Fibroblast of peridontal ligament (primary cell): Measurements from ENCODE around the gene CRABP2.

Experiments
- DNase-seq: peaks from one replicate; pipeline ENCODE4 v3.0.0-alpha.2; 2010; ENCODE audit errors: extremely low read depth

The CRABP2 gene

GRCh38 chr1:156709031-156709430, 3.6 kb upstream of the CRABP2 start:
- DNase-seq = no peak

DNA sequence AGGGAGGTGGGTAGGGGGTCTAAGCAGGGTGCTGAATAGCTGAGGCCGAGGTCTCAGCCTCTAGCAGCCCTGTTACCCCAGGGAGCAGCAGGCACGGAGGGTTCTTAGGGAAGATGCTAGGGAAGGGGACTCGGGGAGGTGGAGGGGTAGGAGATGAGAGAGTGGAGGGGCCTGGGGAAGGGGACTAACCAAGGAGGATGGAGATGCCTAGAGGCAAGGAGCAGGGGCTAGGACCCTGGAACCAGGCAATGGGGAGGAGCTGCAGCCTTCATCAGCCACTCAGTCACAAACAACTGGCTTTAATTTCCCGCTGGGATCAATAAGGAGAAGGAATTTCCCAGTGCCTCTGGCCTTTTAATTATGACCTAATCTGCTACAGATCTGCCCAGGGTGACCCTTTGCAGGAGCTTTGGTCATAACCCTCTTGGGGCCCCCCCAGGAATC, 2.9 kb upstream of the CRABP2 start:
- peak; percentile 47 for DNase-seq

- peak; percentile 83 for DNase-seq
Measured at GRCh38 chr1:156707417-156708217, 2.2 kb upstream of the CRABP2 start.

GRCh38 chr1:156706657-156707416, 1.5 kb upstream of the CRABP2 start:
- DNase-seq = peak; percentile 89

- peak; percentile 74 for DNase-seq
Measured at GRCh38 chr1:156705918-156706656, 704 bp upstream of the CRABP2 start.

- DNase-seq = peak; percentile 69
Measured at GRCh38 chr1:156704930-156705320, 458 bp downstream of the CRABP2 start.

DNA sequence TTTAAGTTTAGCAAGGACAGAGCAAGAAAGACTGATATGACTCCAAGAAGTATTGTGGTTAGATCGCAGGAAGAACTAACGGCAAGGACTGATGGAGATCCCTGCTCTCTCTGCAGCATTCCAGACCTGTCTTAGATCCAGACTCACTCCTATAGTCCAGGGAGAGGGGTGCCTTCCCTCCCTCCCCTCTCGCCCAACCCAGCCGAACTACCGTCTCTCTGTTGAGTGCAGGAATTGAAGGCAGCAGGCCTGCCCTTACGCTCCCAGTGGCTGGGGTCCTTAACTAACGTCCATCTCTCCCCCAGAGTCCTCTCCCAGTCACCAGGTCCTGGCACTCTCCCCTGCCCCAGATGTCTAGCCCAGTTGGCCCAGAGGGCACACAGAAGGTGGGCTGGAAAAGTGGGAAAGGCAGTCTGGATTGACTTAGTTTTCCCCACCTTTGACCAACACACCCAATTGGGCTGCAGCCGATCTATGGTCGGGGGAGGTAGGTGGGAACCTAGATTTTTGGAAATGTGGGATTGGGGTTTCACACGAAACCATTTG, 1.1 kb downstream of the CRABP2 start:
- DNase-seq = no peak

- DNase-seq = no peak
Measured at GRCh38 chr1:156703741-156704140, 1.6 kb downstream of the CRABP2 start.

DNA sequence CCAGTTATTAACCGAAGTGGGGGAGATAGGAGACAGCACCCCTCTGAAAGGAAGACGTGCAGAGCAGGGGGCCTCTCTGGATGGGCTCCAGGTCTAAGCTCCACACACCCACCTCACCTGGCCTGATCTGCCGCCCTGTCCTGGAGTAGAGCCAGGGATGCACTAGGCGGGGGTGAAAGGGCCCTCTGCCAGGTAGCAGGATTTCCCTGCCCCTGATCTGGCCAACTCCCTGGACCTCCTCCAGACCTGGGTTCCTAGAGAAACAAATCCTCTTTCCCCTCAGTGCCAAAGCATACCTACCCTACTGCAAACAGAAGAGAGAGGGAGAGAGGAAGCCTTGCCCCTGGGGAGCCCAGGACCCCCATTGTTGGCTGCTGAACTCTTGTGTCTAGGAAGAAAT, 2.0 kb downstream of the CRABP2 start:
- no peak for DNase-seq

GRCh38 chr1:156700736-156701531, 4.4 kb downstream of the CRABP2 start:
- DNase-seq = no peak

DNA sequence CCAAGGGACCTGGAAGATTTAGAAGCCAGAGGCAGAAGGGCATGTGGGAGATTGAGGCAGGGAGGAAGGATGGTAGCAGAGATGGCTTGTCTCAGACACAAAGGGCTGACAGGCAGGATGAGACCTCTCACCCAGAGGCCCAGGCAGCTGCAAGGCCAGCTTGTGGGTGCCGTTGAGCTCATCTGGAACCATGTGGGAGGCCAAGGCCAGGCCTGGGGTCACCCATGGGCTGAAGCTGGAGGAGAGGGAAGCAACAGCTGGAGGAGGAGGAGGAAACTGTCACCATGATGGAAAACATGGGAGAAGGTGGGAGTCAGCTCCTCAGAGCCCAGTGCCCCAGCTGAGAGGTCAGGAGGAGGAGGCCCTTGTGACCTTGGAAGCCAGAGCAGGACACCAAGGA, 6.4 kb downstream of the CRABP2 start:
- no peak for DNase-seq

DNA sequence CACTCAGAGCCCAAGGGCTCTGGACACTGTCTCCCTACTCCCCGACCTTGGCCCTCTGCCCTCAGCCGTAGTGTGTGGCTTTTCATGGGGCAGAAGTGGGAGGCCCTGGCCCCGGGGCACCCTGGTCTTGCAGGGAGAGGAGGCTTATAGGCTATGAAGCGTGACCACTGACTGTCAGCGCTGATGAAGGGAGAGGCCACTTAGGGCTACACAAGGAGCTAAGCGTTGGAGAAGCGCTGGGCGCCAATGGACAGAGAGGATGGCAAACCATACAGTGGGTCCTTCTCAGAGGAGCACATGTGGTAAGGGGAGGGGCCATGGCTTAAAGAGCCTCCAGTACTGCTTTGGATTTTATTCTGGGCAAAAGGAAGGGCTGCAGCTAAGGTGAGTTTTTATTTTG, 7.9 kb downstream of the CRABP2 start:
- DNase-seq = no peak

DNA sequence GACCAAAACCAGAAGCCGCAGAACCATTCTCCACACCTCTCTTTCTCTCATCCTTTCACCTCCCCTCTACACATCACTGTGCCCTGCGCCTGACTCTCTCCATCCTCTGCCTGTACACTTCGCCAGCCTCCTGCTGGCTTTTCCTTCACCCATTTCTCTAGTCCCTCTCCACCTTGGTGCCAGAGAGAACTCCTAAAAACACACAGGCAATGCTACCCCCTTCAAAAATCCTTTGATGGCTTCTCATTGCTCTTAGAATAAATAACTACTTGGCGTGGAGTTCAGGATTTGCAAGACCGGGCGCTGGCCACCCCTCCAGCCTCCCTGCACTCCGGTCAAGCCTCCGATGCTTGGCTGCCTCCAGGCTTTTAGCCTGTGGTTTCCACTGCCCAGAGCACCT, 8.6 kb downstream of the CRABP2 start:
- no peak for DNase-seq

- no peak for DNase-seq
Measured at GRCh38 chr1:156694690-156694962, 10.8 kb downstream of the CRABP2 start.

DNA sequence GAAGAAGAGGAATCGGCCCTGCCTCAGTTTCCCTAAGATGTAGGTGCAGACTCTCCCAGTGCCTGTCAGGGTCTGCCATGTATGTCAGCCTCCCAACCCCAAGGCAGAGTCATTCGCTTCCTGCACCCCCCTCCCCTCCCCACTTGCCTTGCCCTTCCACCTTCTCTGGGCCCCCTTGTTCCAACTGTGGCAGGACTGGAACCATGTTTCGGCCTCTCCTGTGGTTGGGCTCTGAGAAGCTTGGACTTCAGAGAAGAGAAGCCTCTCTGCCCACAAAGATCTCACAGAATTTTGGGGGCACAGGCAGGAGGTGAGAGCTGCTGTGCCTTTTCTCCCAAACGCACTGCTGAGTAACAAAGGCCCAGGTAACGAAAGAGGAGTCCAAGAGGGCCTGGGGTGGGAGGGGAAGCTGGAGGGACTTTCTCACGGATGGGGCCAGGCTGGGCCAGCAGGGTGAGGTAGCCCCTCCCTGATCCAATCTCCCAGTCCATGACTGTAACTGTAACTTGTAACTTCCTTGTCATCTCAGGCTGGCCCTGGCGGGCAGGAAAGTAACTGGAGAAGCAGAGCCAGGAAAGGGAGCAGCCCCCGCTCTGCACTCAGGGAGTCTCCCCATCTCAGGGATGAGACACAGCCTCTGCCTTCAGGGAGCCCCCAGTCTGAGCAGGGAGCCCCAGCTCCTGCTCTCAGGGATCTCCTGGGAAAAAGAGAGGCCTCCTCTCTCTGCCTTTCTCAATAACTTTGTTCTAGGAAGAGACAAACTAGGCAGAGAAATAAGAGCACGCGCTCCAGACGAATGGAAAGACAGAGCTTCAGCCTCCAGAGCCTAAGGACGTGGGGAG, 11.3 kb downstream of the CRABP2 start:
- no peak for DNase-seq

DNA sequence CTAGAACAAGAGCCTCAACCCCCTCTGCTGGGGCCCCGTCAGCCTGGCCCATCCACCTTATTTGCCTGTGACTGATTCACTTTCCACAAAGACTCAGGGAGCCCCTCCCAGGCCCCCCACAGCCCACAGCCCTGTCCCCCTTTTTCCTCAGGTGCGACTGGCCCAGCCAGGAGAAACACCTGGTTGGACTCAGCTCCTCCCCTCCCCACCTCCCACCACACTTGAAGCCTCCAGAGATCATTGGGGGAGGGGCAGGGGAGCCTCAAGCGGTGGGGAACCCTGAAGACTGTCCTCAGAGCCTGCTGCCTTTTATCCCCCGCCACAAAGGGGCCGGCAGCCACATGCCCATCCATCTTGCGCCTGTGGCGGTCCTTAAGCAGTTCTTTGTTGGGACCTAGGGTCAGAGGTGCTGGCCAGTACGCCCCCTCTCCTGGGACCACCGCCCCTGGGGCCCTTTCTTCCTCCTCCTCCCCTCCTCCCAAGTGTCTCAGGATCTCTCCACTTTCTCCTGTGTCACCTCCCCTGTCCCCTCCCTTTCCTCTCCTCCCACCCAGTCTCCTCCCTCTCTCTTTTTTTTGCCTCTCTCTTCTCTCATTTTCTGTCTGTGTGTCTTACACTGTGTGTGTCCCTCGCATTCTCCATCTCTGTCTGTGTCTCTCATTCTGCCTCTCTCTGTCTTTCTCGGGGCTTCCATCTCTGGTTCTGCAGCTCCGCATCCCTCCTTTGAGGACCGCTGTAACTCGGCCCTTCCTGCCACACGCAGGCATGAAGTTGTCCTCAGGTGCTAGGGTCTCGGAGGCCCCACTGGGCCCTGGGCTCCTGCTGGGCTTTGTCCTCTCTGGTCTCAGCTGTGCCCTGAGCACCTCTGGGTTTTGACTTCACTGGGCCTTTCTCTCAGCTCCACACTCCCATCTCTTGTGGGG, 12.2 kb downstream of the CRABP2 start:
- DNase-seq = no peak

DNA sequence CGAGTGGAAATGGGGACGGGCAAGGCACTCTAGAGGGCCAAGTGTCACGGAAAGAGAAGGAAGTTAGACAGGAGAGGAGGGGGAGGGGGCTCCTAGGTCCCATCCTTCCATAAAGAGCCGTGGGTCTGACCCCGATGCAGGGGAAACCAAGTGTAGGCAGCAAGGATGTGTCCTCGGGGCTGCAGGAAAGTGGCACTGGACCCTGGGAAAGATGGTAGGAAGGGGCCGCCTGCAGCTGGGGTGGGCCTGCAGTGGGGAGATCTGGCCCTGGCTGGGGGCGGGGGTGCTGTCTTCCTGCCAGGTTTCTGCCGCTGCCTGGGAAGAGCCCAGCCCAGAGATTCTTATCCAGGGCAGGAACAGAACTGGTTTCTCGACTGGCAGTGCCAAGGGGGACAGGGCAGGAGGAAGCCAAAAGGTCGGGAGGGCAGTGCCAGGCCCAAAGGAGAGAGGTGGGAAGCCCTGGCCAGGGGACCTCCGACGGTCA, 12.9 kb downstream of the CRABP2 start:
- DNase-seq = no peak

GRCh38 chr1:156691665-156692440, 13.5 kb downstream of the CRABP2 start:
- no peak for DNase-seq

- no peak for DNase-seq
Measured at GRCh38 chr1:156691191-156691590, 14.2 kb downstream of the CRABP2 start.
